HepG2 (cell line): ENCODE data around the gene MAST1.

ENCODE experiments used
- ATRX ChIP-seq: sonication (generic); formaldehyde crosslinking; IDR thresholded peaks from 2 replicates; pipeline ENCODE4 v1.4.0; 2020; ENCODE audit warnings: missing genetic modification reagents, borderline replicate concordance
- CTCF ChIP-seq: sonication (generic); formaldehyde crosslinking; IDR thresholded peaks from 2 replicates; pipeline ENCODE4 v1.5.0; 2020; ENCODE audit warnings: mild to moderate bottlenecking, missing genetic modification reagents, moderate library complexity
- EP300 ChIP-seq, 3 experiments: sonication (generic) in 1 of 3; formaldehyde crosslinking in 1 of 3; IDR thresholded peaks; 2 replicates each; pipeline versions ENCODE4 v1.5.1 to v1.6.1; 2011 to 2020; ENCODE audit warnings: low read depth in 2 of 3, low read length in 2 of 3, borderline replicate concordance in 1 of 3, improper control_type of control experiment in 1 of 3, mild to moderate bottlenecking in 1 of 3, missing genetic modification reagents in 1 of 3, moderate library complexity in 1 of 3
- EZH2 ChIP-seq: conservative IDR thresholded peaks from 2 replicates; pipeline ENCODE4 v1.6.1; 2012; ENCODE audit warnings: mild to moderate bottlenecking, low read depth, low read length, moderate library complexity
- FOSL2 ChIP-seq: sonication (generic); formaldehyde crosslinking; IDR thresholded peaks from 2 replicates; pipeline ENCODE4 v1.4.0; 2020; ENCODE audit warnings: missing genetic modification reagents
- MATR3 ChIP-seq: sonication (generic); formaldehyde crosslinking; IDR thresholded peaks from 2 replicates; pipeline ENCODE4 v1.4.0; 2020; ENCODE audit warnings: missing genetic modification reagents
- NFATC3 ChIP-seq: sonication (generic); formaldehyde crosslinking; IDR thresholded peaks from 2 replicates; pipeline ENCODE4 v1.5.1; 2020; ENCODE audit warnings: mild to moderate bottlenecking, missing genetic modification reagents
- NR2C2 ChIP-seq: sonication (generic); formaldehyde crosslinking; IDR thresholded peaks from 2 replicates; pipeline ENCODE4 v1.4.0; 2020; ENCODE audit warnings: missing genetic modification reagents, mild to moderate bottlenecking, moderate library complexity, borderline replicate concordance
- RFX5 ChIP-seq: IDR thresholded peaks from 2 replicates; pipeline ENCODE4 v1.6.1; 2011; ENCODE audit warnings: low read depth, low read length, improper control_type of control experiment
- ZNF496 ChIP-seq: sonication (generic); formaldehyde crosslinking; IDR thresholded peaks from 2 replicates; pipeline ENCODE4 v1.8.1; 2023; ENCODE audit warnings: mild to moderate bottlenecking, moderate library complexity, missing genetic modification reagents; ENCODE audit not compliant: insufficient replicate concordance
- TF ChIP-seq, protein P1 (sequence below): sonication (generic); formaldehyde crosslinking; IDR thresholded peaks from 2 replicates; pipeline ENCODE4 v1.5.1; 2020; ENCODE audit warnings: mild to moderate bottlenecking, missing genetic modification reagents
- TF ChIP-seq, protein P2 (sequence below): sonication (generic); formaldehyde crosslinking; IDR thresholded peaks from 2 replicates; pipeline ENCODE4 v1.4.0; 2020; ENCODE audit warnings: missing genetic modification reagents

- peak; percentile 22; the same call in 1 of the 2 replicates for TF ChIP-seq CTCF (CRISPR knock-in tag)
- no peak for TF ChIP-seq NFATC3
- no peak for TF ChIP-seq EP300 (IDR thresholded peaks at IDR 0.05; ENCODE audit: low read depth in 2 of 2, low read length in 2 of 2)
- no peak; the same call in 1 of the 2 replicates for TF ChIP-seq EP300 (CRISPR knock-in tag; IDR thresholded peaks at IDR 0.05; ENCODE audit: borderline replicate concordance)
- peak; percentile 80 for TF ChIP-seq NR2C2
- TF ChIP-seq, protein P1, sequence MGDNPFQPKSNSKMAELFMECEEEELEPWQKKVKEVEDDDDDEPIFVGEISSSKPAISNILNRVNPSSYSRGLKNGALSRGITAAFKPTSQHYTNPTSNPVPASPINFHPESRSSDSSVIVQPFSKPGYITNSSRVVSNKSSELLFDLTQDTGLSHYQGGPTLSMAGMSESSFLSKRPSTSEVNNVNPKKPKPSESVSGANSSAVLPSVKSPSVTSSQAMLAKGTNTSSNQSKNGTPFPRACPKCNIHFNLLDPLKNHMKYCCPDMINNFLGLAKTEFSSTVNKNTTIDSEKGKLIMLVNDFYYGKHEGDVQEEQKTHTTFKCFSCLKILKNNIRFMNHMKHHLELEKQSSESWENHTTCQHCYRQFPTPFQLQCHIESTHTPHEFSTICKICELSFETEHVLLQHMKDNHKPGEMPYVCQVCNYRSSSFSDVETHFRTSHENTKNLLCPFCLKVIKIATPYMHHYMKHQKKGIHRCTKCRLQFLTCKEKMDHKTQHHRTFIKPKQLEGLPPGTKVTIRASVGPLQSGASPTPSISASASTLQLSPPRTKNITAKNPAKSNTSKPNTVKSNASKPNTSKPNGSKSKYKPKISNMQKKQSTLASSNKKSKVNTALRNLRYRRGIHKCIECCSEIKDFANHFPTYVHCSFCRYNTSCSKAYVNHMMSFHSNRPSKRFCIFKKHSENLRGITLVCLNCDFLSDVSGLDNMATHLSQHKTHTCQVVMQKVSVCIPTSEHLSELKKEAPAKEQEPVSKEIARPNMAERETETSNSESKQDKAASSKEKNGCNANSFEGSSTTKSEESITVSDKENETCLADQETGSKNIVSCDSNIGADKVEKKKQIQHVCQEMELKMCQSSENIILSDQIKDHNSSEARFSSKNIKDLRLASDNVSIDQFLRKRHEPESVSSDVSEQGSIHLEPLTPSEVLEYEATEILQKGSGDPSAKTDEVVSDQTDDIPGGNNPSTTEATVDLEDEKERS (CRISPR knock-in tag), result no peak
- TF ChIP-seq FOSL2 (CRISPR knock-in tag), result peak; percentile 61
- TF ChIP-seq MATR3 (CRISPR knock-in tag), result no peak
- TF ChIP-seq, protein P2, sequence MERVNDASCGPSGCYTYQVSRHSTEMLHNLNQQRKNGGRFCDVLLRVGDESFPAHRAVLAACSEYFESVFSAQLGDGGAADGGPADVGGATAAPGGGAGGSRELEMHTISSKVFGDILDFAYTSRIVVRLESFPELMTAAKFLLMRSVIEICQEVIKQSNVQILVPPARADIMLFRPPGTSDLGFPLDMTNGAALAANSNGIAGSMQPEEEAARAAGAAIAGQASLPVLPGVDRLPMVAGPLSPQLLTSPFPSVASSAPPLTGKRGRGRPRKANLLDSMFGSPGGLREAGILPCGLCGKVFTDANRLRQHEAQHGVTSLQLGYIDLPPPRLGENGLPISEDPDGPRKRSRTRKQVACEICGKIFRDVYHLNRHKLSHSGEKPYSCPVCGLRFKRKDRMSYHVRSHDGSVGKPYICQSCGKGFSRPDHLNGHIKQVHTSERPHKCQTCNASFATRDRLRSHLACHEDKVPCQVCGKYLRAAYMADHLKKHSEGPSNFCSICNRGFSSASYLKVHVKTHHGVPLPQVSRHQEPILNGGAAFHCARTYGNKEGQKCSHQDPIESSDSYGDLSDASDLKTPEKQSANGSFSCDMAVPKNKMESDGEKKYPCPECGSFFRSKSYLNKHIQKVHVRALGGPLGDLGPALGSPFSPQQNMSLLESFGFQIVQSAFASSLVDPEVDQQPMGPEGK (CRISPR knock-in tag), result peak; percentile 57
- no peak for TF ChIP-seq EZH2
- no peak for TF ChIP-seq ATRX
- TF ChIP-seq RFX5, result no peak
- no peak for TF ChIP-seq ZNF496 (CRISPR knock-in tag)
Observed at GRCh38 chr19:12806242-12807081, 31.9 kb upstream of the MAST1 start, which contains the start of gene RNASEH2A.
